Kidney glomerular epithelial cell (primary cell): ENCODE measurements around the gene FAM228B.
"Not testable (repeated sequence)": the region's sequence is repeated elsewhere in the genome, so short reads cannot be mapped to it uniquely, and the experiment has no call there.

ENCODE experiments used
- DNase-seq: peaks from one replicate; lab custom pipeline; 2025; lab: John Stamatoyannopoulos, UW

The FAM228B gene

GRCh38 chr2:24102677-24103076, 20.6 kb upstream of the FAM228B start:
- no peak for DNase-seq

GRCh38 chr2:24104110-24104650, 19.1 kb upstream of the FAM228B start:
- no peak for DNase-seq

- no peak for DNase-seq
Measured at GRCh38 chr2:24104906-24105305, 18.4 kb upstream of the FAM228B start.

DNA sequence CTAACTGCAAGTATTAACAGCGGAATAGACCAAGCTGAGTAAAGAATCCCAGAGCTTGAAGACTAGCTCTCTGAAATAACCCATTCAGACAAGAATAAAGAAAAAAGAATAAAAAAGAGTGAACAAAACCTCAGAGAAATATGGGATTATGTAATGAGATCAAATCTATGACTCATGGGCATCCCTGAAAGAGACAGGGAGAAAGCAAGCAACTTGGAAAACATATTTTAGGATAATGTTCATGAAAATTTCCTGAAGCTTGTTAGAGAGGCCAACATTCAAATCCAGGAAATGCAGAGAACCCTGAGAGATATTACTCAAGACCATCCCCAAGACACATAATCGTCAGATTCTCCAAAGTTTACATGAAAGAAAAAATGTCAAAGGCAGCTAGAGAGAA, 17.5 kb upstream of the FAM228B start:
- DNase-seq = no peak

DNA sequence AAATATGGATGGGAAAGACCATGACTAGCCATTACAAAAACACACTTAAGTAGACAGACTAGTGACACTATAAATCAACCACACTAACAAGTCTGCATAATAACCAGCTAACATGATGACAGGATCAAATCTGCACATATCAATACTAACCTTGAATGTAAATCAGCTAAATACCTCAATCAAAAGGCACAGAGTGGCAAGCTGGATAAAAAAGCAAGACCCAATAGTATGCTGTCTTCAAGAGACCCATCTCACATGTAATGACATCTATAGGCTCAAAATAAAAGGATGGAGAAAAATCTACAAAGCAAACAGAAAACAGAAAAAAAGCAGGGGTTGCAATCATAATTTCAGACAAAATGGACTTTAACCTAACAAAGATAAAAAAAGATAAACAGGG, 16.5 kb upstream of the FAM228B start:
- no peak for DNase-seq

DNA sequence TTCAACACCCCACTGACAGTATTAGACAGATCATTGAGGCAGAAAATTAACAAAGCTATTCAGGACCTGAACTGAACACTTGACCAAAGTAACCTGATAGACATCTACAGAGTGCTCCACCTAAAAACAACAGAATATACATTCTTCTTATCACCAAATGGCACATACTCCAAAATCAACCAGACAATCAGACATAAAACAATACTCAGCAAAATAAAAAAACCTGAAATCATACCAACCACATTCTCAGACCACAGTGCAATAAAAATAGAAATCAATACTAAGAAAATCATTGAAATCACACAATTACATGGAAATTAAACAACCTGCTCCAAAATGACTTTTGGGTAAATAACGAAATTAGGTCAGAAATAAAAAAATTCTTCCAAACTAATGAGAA, 15.9 kb upstream of the FAM228B start:
- no peak for DNase-seq

- not testable (repeated sequence) for DNase-seq
Measured at GRCh38 chr2:24109431-24109830, 13.8 kb upstream of the FAM228B start.

DNA sequence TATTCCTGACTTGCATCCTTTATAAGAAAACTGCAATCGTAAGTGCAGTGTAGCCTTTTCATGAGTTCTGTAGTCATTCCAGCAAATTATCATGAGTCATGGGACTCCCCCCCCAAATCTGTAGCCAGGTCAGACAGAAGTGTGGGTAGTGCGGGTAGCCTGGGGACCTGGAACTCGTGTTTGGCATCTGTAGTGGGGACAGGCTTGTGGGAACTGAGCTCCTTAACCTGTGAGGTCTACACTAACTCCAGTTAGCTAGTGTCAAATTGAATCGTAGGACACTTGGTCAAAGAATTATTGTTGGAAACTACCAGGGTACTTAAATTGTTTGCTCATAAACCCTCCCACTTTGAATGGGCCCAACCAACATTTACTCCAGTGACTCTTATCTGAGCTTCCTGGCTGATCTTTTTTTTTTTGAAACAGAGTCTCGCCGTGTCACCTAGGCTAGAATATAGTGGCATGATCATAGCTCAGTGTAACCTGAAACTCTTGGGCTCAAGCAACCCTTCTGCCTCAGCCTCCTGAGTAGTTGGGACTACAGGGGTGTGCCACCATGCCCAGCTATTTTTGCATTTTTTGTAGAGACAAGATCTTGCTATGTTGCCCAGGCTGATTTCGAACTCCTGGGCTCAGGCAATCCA, 12.5 kb upstream of the FAM228B start:
- no peak for DNase-seq

- no peak for DNase-seq
Measured at GRCh38 chr2:24111407-24111901, 11.8 kb upstream of the FAM228B start.

- peak; percentile 86 for DNase-seq
Measured at GRCh38 chr2:24115057-24115456, 8.2 kb upstream of the FAM228B start.

DNA sequence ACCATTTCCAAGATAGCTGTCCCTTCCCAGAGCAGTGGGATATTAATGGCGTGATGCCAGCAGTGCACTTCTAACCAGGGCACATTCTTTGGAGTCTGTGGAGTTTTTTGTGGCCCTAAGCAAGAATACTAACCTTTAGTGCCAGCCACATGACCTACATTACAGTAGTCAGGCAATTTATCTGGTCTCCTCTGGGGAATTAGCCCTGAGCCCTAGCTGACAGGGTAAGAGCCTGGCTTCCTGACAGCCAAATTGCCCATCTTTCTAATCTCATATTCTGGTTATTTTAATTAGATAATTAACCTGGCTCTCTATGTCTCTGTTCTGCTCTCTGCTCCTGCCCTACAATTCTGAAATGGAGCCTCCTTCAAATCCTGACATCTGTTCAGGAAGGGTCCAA, 5.4 kb upstream of the FAM228B start:
- DNase-seq = no peak

DNA sequence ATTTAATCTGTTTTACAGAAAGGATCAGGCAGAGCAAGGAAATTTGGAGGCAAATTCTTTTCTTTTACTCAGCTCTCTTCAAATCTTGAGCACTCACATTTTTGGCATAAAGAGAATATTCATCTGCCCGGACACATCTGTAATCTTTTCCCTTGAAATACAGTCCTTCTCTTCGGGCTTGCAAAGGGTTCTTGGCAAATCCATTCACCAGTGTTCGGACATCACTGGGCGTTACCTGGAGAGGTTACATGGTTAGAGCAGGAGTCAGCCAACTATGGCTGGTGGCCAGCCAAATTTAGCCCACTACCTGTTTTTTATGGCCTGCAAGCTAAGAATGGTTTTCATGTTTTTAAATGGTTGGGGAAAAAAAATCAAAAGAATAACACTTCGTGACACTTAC, 2.2 kb upstream of the FAM228B start:
- DNase-seq = no peak

- DNase-seq = no peak
Measured at GRCh38 chr2:24121469-24121868, 1.8 kb upstream of the FAM228B start.

- DNase-seq = no peak
Measured at GRCh38 chr2:24122366-24123194, 689 bp upstream of the FAM228B start.

DNA sequence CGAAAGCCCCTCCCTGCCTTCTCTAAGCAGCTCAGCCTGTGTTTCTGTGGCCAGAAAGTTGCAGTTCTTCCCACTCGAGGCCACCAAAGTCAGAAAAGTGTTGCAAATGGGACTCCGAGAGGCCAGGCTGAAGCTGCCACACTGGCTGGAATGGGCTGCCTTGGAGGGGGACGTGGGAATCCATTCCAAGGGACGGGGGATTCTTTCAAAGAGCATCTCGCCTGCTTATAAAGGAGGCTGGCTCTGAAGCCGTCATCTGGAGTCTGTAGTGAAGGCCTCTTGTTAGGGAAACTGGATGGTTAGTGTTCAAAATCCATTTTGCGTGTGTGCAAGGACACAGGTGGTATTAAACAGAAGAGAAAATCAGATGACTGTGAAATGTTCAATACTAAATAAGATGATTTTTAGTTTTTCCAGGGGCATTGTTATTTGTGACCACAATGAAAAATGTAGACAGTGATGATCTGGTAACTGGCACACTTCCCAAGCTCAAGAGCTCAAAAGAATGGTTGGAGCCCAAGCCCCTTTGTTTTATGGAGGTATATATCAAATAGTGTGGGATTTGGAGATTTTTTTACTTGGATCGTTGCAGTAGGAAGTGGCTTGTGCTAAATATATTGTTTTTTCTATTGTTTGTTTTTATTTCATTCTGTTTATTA, 782 bp downstream of the FAM228B start:
- DNase-seq = peak; percentile 11

GRCh38 chr2:24125956-24126355, 2.7 kb downstream of the FAM228B start:
- DNase-seq = no peak

GRCh38 chr2:24132543-24132942, 9.3 kb downstream of the FAM228B start:
- no peak for DNase-seq

DNA sequence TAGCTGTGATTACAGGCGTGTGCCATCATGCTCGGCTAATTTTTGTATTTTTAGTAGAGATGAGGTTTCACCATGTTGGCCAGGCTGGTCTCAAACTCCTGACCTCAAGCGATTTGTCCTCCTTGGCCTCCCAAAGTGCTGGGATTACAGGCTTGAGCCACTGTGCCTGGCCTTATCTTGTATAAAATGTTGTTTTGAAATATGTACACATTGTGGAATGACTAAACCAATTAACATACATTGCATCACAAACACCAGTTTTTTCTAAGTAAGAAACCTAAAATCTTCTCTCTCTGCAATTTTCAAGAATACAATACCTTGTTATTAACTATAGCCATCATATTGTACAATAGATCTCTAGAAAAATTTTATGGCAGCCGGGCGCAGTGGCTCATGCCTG, 17.0 kb downstream of the FAM228B start:
- DNase-seq = not testable (repeated sequence)

GRCh38 chr2:24147364-24147763, 24.1 kb downstream of the FAM228B start:
- DNase-seq = no peak

GRCh38 chr2:24152413-24153197, 29.3 kb downstream of the FAM228B start:
- DNase-seq = no peak

DNA sequence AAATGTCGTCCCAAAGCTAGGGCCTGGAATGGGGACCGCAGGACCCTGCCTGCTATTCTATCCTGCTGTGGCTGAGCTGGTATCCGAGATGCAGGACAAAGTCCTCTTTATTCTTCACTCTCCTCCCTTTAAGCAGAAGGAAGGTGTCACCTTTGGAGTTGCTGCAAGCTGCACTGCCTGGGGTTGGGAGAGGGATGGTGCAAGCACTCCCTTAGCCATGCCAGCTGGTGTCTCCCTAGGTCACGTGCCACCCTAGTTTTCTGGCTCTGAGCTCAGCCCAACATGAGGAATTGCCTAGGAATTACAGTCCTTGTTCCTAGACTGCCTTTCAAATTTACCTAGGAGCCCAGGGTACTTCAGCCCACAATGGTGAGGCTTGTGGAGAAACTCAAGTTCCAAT, 30.2 kb downstream of the FAM228B start:
- no peak for DNase-seq

DNA sequence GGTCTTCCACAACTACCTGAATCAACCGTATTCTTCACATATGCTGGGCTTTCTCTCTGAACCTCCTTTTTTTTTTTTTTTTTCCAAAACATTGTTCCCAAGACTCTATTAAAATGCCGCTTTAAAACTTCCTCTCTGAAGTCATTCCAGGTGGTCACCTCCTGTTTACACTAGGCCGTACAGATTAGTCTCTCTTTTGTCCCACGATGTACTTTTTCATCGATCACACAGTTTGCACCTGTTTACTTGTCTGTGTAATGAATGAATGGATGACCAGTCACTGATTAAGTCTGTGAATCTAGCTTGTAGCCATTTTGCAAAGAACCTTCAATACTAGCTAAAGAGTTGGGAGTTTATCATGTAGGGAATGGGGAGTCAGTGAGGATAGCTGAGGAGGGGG, 34.9 kb downstream of the FAM228B start:
- DNase-seq = no peak
